Measurements from ENCODE around the gene CWC25. TPM values are rescaled to one million over a fixed set of nuclear protein-coding genes. Genes with fewer than 3 reads are reported as not detected.

CWC25 gene
- total RNA-seq, 1 donor from 2014 or later = 12.4 TPM

GRCh38 chr17:38752308-38753070 is 72.6 kb downstream of the CWC25 start, which contains the start of gene PSMB3:
TSS of gene PSMB3 (plus strand) at chr17:38752741. CDS start at chr17:38752827, 86 bp downstream.
- FAIRE-seq = no peak

GRCh38 chr17:38751808-38752307 is 73.3 kb downstream of the CWC25 start:
- Histone ChIP-seq H3K9me3 (ENCODE audit: insufficient read depth, low read depth, low read length) (no peaks in the 10 kb centered on the region), H3K27ac (ENCODE audit: low read depth, low read length) (peak overlapping the region; percentile 41), H3K4me3 (ENCODE audit: insufficient read depth, low read depth, low read length) (peak overlapping the region; percentile 95), H2AFZ (ENCODE audit: low read depth, low read length) (peak overlapping the region; percentile 83), H4K20me1 (ENCODE audit: insufficient read depth, low read length) (peaks cover 26% of the 10 kb centered on the region), H3K4me1 (ENCODE audit: insufficient read depth, low read length) (peaks cover 32% of the 10 kb centered on the region), H3K36me3 (ENCODE audit: insufficient read depth, low read length) (peaks cover 13% of the 10 kb centered on the region), H3K4me2 (ENCODE audit: low read length) (peak overlapping the region; percentile 92), H3K79me2 (ENCODE audit: insufficient read depth, low read length) (peaks cover 44% of the 10 kb centered on the region), H3K27me3 (ENCODE audit: insufficient read depth, low read length) (no peaks in the 10 kb centered on the region), H3K9ac (ENCODE audit: low read length) (peak overlapping the region; percentile 71)
- DNase-seq (ENCODE audit: low read depth) (peak; percentile 72), FAIRE-seq (no peak)
- TF ChIP-seq CTCF (IDR thresholded peaks at IDR 0.05; ENCODE audit: insufficient read depth, low read depth, low read length) (no peak), EZH2 (IDR thresholded peaks at IDR 0.05; ENCODE audit: insufficient read depth, low read length) (no peak)
- peak overlapping the region; percentile 92 for H3K27ac Mint-ChIP-seq (ENCODE audit: unreplicated experiment)
- H3K27me3 Mint-ChIP-seq (ENCODE audit: low read depth, unreplicated experiment) = no peaks in the 10 kb centered on the region
- H3K4me3 Mint-ChIP-seq (ENCODE audit: unreplicated experiment) = peak overlapping the region; percentile 99
- peaks cover 11% of the 10 kb centered on the region for H3K4me1 Mint-ChIP-seq (ENCODE audit: low read depth, unreplicated experiment)
- H3K9me3 Mint-ChIP-seq (ENCODE audit: unreplicated experiment) = no peaks in the 10 kb centered on the region
- peaks cover 6% of the 10 kb centered on the region for H3K36me3 Mint-ChIP-seq (ENCODE audit: low read depth, unreplicated experiment)

More at GRCh38 chr17:38752308-38753070, 72.6 kb downstream of the CWC25 start, which contains the start of gene PSMB3:
- Mint-ChIP-seq H3K27me3 (ENCODE audit: low read depth, unreplicated experiment) (no peaks in the 10 kb centered on the region), H3K4me1 (ENCODE audit: low read depth, unreplicated experiment) (peaks cover 11% of the 10 kb centered on the region), H3K4me3 (ENCODE audit: unreplicated experiment) (peak within 1 kb of the TSS; percentile 99), H3K36me3 (ENCODE audit: low read depth, unreplicated experiment) (peaks cover 6% of the 10 kb centered on the region), H3K27ac (ENCODE audit: unreplicated experiment) (peak within 1 kb of the TSS; percentile 92), H3K9me3 (ENCODE audit: unreplicated experiment) (no peaks in the 10 kb centered on the region)
- Histone ChIP-seq H3K79me2 (ENCODE audit: insufficient read depth, low read length) (peaks cover 38% of the 10 kb centered on the region), H3K4me1 (ENCODE audit: insufficient read depth, low read length) (peaks cover 31% of the 10 kb centered on the region), H4K20me1 (ENCODE audit: insufficient read depth, low read length) (peaks cover 22% of the 10 kb centered on the region), H3K9ac (ENCODE audit: low read length) (peak within 1 kb of the TSS; percentile 94), H2AFZ (ENCODE audit: low read depth, low read length) (peak within 1 kb of the TSS; percentile 83), H3K27ac (ENCODE audit: low read depth, low read length) (peak within 1 kb of the TSS; percentile 71), H3K4me2 (ENCODE audit: low read length) (peak within 1 kb of the TSS; percentile 92), H3K27me3 (ENCODE audit: insufficient read depth, low read length) (no peaks in the 10 kb centered on the region), H3K4me3 (ENCODE audit: insufficient read depth, low read depth, low read length) (peak within 1 kb of the TSS; percentile 95), H3K36me3 (ENCODE audit: insufficient read depth, low read length) (peaks cover 13% of the 10 kb centered on the region), H3K9me3 (ENCODE audit: insufficient read depth, low read depth, low read length) (no peaks in the 10 kb centered on the region)
- peak; percentile 99 for DNase-seq (ENCODE audit: low read depth)
- TF ChIP-seq CTCF (IDR thresholded peaks at IDR 0.05; ENCODE audit: insufficient read depth, low read depth, low read length) (no peak), EZH2 (IDR thresholded peaks at IDR 0.05; ENCODE audit: insufficient read depth, low read length) (no peak)

All from astrocyte (in vitro differentiated cells and primary cell).